HG02852 (cell line): Measurements from ENCODE around the gene HERC5.
A peak's percentile ranks its signal among the peaks of the same experiment; 100 is the strongest.
"Not testable (repeated sequence)": the region's sequence is repeated elsewhere in the genome, so short reads cannot be mapped to it uniquely, and the experiment has no call there.

ENCODE experiments used
- ATAC-seq: cut with Tn5 transposase; IDR thresholded peaks from one replicate; pipeline ENCODE4 v1.9.1; 2021; ENCODE audit warnings: mild to moderate bottlenecking, moderate library complexity; ENCODE audit not compliant: unreplicated experiment

HERC5 gene

DNA sequence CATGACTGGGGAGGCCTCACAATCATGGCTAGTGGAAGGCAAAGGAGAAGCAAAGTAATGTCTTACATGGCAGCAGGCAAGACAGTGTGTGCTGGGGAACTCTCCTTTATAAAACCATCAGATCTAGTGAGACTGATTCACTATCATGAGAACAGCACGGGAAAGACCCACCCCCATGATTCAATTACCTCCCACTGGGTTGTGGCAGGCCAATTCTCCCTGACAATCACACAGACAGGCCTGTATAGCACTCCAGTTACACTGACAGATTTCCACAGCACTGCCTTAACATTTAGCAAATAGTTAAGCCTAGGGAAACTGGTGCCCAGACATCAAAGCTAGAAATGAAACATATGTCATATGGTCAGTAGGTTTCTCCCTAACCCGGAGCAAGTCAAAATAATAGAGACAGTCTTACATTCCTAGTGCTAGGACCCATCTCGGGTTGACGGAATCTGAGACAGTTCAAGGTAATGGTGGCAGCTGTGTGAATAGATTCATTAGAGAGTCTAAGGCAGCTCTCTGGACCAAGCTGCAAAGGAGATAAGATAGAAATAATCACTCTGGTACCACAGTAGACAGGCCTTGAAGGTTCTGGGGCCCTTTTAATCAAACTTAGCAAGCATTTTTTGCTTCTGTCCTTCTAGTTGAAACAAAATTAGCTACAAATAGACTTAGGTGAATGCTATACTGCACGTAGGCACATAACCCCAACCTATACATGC is 9.4 kb upstream of the HERC5 start:
- no peak for ATAC-seq

DNA sequence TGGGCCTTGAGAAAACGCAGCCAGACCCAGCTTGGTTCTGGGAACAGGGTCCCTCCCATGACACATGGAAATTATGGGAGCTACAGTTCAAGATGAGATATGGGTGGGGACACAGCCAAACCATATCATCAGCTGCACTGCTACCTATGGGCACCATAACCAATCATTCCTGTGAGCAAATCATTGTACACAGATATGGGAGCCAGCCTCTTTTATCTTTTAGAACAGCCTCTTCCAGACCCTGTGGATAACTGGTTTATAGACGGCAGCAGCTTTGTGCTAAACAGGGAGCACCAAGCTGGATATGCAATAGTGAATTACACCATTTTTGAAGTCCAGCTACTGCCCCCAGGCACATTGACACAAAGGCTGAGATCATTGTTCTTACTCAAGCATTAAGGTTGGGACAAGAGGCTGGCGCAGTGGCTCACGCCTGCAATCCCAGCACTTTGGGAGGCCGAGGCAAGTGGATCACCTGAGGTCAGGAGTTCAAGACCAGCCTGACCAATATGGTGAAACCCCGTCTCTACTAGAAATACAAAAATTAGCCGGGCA is 8.6 kb upstream of the HERC5 start:
- ATAC-seq, result not testable (repeated sequence)

DNA sequence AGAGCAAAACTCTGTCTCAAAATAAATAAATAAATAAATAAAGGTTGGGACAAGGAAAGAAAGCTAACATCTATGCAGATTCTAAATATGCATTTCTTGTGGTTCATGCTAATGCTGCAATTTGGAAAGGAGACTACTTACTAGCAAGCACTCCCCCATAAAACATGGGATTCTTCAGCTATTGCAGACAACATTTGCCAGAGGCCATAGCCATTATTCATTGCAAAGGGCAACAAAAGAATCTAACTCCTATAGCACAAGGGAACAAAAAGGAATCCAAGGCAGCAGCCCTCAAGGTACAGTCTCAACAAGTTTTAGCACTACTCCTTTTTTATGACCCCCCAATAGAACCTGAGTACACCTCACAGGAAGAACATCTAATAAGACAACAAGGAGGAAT is 8.0 kb upstream of the HERC5 start:
- ATAC-seq, result no peak

DNA sequence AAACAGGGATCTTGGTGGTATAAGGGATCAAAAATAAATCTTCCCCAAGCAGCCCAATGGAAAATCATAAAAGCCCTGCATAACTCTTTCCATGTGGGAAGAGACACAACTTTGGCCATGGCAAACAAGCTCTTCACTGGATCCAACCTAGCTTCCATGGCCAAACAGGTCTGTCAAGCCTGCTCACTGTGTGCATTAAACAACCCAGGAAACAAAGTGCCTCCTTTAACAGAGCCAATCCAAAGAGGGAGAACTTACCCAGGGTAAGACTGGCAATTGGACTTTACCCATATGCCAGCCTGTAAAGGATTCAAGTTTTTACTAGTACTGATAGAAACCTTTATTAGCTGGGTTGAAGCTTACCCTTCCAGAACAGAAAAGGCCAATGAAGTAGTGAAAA is 7.6 kb upstream of the HERC5 start:
- ATAC-seq, result no peak

DNA sequence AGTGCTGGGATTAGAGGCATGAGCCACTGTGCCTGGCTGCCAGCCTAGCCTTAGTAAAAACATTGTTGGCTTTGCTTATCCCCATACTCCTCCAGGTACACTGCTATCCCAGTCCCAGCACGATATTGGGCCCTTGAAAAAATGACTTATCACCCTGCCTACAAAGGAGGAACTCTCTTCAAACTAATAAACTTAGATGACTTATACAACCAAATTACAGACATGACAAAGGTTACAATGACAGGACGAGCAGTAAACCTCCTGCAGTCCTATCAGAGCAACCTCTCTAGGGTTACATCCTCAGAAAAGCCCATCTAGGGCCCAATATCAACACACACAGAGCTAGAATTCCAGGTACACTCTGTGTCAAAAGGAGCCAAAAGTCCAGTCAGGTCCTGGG is 5.7 kb upstream of the HERC5 start:
- no peak for ATAC-seq

DNA sequence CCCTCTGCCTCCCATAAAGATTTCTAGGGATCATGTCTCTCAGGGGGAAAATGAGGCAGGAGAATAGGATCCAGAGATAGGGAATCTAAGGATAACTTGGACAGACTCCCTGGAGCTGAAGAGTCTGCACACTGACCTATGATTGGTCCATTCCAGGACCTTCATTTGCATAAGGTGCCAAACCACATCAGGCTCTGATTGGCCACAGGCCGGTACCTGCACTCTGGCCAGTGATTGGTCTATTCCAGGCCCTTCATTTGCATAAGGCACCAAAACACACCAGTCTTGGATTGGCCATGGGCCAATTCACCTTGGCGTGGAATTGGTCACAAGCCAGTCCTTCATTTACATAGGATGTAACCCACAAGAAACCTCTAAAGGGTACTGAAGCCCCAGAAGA is 4.0 kb upstream of the HERC5 start:
- no peak for ATAC-seq

DNA sequence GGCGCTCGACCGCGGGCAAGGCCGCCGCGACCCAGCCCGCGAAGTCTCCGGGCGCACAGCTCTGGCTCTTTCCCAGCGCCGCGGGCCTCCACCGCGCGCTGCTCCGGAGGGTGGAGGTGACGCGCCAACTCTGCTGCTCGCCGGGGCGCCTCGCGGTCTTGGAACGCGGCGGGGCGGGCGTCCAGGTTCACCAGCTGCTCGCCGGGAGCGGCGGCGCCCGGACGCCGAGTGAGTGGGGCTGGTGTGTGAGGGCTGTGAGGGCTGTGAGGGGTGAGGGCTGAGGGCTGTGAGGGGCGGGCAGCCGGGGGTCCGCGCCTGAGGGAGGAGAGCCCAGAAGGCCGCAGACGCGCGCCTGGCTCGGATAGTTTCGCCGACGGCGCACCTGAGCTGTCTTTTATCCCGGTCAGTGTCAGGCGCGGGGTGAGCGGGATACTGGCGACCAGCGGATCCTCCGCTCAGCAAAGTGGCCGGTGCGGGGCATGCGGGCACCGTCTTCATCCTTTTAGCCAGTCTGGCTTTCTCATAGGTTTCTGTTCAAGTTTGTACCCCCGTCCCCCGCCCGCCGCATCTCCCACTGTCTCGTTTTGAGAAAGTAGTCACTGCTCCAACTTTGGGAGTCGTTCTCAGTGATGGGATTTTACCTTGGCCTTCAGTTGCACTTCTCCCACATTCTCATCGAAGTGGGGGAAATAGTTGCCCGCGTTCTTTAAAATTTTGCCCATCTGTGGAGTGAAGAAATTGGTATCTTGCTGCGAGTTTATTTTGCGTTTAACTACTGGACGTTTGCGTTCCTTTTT is 586 bp downstream of the HERC5 start:
- ATAC-seq, result peak; percentile 43

DNA sequence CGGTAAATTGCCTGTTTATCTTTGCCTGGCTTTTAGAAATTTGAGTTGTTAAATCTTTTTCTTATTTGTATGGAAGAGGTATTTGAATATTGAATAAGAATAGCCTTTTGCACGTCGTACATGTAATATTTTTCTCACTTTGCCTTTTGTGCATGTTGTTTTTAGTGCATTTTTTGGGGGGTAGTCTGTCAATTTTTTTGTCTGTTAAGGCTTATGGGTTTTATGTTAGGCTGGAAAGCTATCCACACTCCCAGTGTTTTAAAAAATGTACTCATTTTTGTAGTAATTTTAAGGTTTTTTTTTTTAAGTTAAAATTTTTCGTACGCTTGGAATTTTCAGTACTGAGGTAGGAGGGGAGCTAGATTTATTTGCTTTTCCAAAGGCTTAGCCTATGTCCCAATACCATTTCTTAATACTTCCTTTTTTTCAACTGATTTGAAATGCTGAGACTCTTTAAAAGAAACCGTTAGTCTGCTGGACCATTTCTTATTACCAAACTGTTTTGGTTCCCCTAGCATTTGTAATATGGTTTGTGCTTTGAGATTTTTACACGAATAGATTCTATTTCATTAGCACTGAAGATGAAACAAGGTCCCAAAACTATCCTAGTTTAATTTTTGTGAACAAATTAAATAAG is 1.3 kb downstream of the HERC5 start:
- ATAC-seq, result no peak

DNA sequence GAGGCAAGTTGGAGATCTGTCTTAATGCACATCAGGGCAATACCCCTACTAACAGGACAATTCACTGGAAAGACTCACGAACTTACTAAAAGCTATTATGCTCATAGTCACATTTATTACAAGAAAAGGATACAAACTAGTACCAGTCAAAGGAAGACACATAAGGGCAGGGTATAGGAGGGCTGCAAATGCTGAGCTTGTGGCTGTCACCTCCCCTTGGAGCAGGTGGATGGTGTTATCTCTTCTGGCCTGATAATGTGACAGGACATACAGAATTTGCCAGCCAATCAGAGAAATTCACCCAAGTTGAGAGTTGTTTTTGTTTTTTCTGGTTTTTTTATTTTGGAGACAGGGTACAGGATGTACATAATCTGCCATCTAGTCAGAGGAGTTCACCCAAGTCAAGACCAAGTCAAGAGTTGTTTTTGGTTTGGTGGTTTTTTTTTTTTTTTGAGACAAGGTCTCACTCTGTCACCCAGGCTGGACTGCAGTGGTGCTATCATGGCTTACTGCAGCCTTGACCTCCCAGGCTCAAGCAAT is 8.8 kb downstream of the HERC5 start:
- no peak for ATAC-seq

DNA sequence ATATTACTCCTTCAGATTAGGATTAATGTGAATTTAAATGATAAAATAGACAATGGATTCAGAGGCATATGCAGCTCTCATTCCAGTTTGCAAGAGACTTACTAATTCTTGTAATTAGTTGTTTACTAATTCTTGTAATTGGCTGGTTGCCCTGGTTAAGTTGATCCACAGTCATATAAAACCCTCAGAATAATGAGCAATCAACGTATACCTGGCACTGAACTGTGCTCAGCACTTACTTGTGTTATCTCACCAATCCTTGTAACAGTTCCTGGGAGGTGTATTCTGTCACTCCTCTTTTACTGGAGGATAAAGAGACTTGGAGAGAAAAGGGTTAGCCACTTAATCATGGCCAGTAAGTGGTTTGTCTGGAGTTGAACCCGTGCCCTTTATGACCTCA is 10.5 kb downstream of the HERC5 start:
- ATAC-seq, result no peak

DNA sequence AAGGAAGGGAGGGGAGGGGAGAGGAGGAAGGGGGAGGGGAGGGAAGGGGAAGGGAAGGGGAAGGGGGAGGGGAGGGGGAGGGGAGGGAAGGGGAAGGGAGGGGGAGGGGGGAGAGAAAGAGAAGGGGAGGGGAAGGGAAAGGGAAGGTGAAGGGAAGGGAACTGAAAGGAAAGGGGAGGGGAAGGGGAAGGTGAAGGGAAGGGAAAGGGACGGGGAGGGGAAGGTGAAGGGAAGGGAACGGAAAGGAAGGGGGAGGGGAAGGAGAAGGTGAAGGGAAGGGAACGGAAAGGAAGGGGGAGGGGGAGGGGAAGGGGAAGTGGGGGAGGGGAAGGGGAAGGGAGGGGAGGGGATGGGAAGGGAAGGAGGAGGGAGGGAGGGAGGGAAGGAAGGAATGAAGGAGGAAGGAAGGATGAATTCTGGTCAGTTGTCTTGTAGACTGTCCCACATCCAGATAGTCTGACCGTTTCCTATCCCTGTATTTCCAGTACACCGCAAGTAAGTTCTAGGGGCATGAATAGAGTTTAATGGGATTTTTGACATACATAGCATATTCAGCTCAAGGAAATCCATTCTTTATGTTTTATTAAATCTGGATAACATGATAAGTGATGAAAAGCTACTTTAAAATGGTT is 20.4 kb downstream of the HERC5 start:
- no peak for ATAC-seq

DNA sequence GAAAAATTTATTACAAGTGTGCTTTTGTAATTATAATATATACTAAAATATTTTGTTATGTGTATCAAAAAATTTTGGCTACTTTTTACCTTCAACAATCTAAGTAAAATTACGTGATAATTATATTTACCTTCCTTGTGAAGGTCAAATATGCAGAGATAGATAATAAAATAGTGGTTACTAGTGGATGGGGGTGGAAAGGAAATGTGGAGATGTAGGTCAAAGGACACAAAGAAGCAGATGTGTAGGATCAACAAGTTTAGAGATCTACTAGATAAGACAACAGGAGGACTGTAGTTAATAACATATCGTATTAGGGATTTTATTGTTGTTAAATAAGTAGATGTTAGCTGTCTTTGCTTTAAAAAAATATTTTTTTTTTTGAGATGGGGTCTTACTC is 21.3 kb downstream of the HERC5 start:
- no peak for ATAC-seq

DNA sequence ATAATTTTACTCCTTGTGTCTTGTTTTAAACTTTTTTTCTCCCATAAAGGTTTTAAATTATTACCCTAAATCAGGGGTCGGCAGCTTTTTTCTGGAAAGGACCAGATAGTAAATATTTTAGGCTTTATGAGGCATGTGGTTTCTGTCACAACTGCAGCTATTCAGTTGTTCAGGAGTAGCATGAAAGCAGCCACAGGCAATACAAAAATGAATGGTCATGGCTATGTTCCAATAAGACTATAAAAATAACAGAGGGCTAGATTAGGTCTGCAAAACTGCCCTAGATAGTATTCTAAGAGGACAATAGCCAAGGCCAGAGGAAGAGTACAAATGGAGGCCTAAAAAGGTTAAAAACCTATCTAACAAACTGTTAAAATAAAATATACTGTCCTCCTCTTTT is 24.6 kb downstream of the HERC5 start:
- ATAC-seq, result no peak

DNA sequence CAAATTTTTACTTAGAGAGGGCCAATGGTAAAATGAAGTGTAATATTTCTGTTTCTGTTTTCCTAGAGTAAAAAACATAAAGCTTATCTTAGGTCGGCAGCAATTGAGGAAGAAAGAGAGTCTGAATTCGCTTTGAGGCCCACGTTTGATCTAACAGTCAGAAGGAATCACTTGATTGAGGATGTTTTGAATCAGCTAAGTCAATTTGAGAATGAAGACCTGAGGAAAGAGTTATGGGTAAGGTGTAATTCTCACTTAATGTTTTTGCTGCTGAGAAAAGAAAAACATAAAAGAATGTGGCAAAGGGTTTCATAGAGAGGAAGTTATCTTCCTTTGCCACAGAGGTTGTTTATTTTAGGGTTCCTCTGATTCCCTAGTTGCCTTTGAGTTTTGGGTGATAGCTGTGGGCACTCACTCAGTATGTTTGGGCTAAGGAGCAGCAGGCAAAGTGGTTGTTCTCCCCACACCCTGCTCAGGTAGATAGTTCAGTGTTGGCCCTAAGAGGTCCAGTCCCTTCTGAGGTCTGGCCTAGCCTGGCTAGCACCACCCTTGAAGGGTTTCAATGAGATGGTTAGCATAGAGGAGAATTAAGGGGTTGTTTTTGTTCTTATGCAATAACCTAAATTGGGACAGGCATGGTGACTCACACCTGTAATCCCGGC is 32.3 kb downstream of the HERC5 start:
- no peak for ATAC-seq

DNA sequence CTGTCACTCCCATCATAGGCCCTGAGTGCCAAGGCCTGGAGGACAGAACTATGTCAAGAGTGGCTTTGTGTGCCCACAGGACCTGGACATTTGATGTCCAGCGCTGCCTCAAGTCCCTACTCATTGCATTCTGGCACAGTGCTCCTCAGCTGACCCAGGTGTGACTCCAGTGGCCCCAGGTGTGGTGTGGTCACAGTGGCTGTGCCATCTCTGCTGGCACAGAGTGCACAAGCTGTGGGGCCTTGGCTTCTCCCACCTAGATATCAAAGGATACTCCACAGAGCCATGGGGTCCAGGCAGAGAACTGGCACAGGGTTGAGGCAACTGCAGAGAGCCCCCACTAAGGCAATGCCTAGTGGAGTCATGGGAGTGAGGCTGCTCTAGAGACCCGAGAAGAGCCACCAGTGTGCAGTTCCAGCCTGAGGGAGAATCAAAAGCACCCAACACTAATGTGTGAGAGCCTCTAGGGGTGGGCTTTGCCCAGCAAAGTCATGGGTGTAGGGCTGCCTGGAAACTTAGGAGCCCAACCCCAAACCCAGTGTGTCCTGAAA is 41.0 kb downstream of the HERC5 start:
- ATAC-seq, result no peak

DNA sequence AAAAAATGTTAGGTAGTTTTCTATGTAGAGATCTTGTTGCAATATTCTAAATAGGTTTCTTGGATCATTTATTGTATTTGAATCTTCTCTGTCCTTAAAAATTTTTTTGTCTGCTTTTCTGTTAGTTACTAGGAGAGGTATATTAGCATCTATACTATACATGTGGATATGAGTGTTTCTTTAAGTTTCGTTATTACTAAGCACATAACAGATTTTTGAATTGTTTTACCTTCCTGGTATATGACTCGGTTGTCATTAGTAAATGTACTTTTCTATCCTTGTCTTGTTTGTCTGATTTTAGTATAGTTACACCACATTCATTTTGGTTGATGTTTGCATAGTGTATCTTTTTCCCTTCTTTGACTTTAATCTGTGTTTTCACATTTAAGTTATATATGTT is 46.4 kb downstream of the HERC5 start:
- peak; percentile 57 for ATAC-seq

DNA sequence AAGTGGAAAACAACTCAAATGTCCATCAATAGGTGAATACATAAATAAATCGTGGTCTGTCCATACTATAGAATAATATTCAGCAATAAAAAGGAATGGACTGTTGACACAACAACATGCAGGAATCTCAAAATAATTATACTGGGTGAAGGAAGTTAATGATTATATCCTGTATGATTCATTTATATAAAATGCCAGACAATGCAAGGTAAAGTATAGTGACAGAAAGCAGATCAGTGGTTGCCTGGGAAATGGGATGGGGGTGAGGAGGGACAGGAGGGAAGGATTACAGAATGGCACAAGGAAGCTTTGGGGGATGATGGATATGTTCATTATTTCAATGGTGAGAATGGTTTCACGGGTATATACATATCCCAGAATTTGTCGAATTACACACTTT is 54.3 kb downstream of the HERC5 start:
- ATAC-seq, result no peak

DNA sequence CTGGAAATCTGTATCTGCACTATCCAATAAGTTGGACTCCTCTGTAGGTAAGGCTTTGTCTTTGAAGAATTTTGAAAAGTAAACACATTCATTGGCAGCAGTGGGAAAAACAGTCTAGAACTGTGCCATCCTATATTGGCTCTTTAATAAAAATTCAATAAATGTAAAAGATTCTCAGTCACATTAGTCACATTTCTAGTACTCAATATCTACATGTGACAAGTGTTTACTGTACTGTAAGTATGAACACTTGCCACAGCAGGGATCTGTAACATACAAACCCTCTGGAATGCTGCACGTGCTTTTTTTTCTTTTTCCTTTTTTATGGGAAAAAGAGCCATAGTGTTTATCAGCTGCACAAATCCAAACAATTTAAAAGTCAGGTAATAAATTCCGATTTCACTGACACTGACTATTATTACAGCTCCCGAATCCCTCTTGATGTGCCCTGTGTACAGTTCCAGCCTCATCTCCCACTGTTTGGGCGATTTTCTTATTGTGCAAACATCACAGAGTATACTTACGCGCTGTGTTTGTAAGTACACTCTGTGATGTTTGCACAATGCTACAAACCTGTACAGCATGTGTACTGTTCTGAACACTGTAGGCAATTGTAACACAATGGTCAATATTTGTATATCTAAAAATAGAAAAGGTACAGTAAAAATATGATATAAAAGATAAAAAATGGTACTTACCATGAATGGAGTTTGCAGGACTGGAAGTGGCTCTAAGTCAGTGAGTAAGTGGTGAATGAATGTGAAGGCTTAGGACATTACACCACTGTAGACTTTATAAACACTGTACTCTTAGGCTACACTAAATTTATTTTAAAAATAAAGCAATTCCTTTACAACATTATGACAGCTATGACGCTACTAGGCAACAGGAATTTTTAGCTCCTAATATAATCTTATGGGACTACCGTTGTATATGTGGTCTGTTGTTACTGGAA is 57.9 kb downstream of the HERC5 start:
- no peak for ATAC-seq

DNA sequence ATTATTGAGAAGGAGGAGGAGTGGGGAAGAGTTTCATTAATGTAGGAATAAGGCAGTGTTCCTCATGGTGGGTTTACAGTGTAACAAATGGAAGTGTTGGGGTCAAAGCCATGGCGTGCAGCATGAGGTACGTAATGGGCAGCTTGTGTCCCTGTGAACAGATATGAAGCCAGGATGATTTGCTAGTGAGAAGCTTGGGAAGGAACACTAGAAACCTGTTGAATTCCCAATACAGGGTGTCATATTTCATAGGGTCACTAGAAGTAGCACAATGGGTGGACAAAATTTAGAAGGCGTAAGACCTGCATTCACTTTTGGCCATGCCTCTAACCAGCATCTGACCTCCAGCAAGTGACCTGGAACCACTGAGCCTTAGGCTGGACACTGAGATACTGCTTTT is 59.8 kb downstream of the HERC5 start:
- no peak for ATAC-seq
